ENCODE measurements around the gene TRIM32.
"Not testable (repeated sequence)": the region's sequence is repeated elsewhere in the genome, so short reads cannot be mapped to it uniquely, and the experiment has no call there.

TRIM32 gene

DNA sequence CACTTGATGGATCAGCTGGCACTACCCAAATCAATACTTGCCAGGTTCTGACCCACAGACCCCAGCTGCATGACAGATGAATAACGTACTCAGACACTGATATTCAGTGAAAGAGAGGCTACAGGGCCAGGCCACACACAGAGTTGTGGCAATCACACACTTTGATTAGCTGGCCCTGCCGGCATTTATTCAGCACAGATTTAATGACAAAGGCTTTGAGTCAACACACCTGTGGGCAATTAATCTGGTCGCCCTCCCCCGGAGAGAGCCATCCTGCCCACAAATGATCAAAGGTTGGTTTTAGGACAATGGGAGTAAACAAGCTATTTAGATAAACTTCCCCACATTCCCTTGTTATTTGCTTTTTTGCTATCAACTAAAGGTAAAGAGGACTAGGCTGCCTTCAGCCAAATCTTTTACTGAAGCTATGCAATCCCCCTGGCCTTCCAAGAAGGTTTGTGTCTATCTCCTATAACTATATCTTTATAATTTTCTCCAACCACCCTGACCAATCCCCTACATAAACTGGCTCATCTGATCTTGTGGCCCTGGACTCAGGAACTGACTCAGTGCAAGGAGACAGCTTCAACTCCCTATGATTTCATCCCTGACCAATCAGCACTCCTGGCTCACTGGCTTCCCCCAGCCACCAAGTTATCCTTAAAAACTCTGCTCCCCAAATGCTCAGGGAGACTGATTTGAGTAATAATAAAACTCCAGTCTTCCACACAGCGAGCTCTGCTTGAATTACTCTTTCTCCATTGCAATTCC is 12.7 kb upstream of the TRIM32 start:
- no peak for DNase-seq (ENCODE audit: low read depth, low spot score)

DNA sequence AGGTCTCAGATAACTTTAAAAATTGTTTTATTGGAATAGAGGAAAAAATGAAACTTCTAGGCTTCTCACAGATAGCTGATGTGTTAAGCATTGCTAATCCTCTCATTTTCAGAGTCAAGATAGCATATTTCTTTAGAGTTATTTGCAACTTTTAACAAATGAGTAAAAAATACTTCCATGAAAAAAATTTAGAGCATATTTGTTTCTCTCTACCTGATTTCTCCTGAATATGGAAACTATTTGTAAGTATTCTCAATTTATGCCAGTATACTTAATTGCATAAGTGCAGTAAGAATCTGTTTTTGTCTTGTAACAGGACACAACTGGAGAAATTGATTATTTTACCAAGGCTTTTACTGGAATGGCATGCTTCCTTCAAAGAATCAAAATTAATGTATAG is 3.6 kb upstream of the TRIM32 start:
- no peak for DNase-seq (ENCODE audit: low read depth, low spot score)

DNA sequence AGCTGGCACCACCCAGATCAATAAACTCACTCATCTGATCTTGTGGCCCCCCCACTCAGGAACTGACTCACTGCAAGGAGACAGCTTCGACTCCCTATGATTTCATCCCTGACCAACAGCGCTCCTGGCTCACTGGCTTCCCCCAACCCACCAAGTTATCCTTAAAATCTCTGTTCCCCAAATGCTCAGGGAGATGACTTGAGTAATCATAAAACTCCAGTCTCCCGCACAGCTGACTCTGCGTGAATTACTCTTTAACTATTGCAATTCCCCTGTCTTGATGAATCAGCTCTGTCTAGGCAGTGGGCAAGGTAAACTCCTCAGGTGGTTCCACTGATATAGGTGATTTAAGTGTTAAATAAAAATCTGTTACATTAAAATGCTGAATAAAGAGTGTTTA is 1.9 kb upstream of the TRIM32 start:
- DNase-seq (ENCODE audit: low read depth, low spot score) = no peak

DNA sequence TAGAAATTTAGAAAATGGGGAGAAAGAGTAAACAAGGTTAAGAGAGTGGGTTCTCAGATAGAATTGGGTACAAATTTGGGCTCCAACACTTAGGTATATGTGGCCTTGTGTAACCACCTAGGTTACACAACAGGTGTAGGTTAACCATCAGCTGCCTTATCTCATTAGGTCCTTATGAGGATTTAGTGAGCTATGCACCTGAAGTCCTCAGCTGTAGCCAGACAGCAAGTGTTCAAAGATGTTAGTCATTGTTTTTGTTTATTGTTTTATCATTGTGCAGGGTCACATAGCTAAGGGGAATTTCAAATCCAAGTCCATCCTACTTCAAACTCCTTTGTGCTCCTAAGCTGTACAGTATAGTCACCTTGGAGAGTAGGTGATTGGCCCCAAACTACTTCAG is 970 bp upstream of the TRIM32 start:
- DNase-seq (ENCODE audit: low read depth, low spot score) = no peak

DNA sequence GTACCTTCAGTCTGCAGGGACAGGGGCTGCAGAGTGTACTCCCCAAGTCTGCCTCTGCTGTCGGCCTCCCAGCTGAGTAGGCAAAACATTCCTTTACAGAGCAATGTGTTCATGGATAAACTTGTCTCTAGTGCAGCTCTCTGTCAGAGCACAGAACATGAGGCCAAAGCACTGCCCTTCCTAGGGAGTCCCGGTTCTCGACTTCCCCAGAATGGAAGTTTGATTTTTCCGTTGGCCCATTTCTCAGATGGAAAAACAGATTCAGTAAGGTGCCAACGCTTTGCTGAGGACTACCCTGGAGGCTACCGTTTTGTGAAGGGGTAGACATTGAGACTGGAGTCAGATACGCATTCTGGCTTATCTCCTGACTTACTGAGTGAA is 422 bp upstream of the TRIM32 start:
- no peak for DNase-seq (ENCODE audit: low read depth, low spot score)

DNA sequence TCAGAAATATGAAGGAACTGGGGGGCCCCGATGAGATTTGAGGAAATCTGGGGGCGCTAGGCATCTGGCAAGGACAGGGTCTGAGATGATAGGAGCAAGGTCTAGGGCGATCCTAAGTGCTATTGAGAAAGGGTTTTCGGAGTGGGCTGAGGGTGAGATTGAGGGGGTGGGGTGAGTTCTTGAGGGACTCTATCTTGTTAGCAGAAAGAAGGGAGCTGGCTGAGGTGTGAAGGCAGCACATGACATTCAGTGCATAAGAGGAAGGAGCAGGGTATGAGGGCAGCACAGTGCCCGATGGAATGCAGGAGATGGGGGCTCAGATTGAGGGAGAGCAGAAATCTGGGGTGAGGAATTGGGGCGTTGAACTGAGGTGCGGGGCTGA is 640 bp downstream of the TRIM32 start:
- peak; percentile 15 for DNase-seq (ENCODE audit: low read depth, low spot score)

DNA sequence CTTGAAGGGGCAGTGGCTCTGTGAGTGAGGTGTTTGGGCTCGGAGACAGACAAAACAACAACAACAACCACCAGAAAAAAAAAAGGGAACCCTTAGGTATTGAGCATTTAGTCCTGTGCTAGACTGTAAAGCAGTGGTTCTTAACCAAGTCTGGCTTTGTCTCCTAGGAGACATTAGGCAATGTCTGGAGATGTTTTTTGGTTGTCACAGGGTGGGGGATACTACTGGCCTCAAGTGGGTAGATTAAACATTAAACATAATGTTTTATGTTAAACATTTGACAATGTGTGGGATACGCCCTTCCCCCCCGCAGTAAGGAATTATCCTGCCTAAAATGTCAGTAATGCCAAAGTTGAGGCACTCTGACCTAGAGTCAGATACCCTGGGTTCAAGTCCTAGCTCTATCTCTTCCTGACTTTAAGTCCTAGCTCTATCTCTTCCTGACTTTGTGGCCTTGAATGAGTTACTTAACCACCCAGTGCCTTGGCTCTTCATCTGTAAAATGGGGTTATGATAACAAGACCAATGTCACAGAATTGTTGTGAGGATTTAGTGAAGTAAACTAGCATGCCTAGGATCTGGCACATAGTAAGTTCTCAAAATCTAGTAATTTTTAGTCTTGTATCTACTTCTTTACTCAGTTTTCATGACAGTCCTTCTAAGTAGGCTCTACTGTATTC is 1.8 kb downstream of the TRIM32 start:
- DNase-seq (ENCODE audit: low read depth, low spot score) = no peak

DNA sequence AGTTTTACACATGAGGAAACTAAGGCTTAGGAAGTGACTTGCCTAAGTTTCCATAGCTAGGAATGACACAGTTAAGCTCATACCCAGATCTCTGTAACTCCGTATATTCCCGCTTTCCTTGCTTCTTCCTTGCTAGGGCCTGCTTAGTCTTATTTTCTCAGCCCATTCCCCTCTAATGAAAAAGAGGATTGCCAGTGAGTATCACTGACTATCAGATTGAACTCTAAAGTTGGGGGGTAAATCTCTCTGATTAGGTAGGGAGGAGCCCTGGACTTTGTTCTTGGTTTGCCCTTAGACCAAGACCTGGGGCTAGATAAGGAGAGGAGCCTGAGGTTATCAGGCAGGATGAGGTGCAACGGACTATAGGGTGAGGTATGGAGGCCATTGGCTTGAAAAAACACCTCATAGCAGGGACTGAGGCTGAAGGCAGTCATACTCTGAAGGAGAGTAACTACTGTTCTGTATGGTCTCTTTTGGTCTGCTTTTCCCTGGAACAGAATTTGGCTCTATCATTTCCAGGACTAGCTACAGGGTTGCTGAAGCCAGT is 2.5 kb downstream of the TRIM32 start:
- no peak for DNase-seq (ENCODE audit: low read depth, low spot score)

DNA sequence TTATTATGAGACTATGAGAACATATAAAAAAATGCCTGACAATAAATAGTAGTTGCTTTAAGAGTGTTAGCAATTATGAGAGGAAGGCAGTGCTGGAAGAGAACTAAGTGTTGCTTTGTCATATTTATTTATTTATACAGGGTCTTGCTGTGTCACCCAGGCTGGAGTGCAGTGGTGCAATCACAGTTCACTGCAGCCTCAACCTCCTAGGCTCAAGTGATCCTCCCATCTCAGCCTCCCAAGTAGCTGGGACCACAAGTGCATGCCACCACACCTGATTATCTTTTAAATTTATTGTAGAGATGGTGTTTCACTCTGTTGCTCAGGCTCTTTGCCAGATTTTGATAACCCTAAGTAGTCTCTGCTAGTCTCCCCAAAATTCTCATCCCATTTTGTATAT is 3.7 kb downstream of the TRIM32 start:
- DNase-seq (ENCODE audit: low read depth, low spot score) = not testable (repeated sequence)

DNA sequence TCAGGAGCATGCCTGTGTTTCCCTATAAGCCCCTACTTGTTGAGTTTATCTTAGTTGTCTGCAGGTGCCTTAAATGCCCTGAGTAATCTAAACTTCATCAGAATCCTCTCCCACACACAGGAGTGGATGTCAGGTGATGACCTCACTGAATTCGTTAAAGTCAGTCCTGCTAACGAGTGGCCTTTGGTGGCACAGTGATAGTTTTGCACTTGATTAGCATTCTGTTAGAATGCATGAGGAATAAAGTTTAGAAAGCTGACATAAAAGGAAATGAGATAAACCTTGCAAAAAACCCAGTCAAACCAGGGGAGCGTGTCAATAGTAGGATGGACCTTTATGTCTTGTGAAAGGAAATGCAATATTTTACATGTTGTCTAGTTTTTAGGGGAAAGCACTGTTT is 4.5 kb downstream of the TRIM32 start:
- no peak for DNase-seq (ENCODE audit: low read depth, low spot score)

DNA sequence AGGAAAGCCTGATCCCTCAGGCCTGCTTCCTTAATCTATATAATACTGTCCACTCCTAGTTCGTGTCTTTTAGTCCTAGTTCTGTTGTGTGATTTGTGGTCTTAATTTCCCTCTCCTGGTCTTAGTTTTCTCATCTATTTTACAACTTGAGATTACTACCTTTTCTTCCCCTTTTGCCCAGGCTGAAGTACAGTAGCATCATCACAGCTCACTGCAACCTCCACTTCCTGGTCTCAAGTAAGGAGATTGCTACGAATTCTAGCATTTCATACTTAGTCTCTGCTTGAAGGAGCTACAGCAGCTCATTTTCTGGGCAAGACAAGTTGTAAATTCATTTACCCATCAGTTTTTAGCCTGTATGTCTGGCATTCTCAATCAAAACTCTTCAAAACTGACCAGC is 5.5 kb downstream of the TRIM32 start:
- DNase-seq (ENCODE audit: low read depth, low spot score) = no peak

DNA sequence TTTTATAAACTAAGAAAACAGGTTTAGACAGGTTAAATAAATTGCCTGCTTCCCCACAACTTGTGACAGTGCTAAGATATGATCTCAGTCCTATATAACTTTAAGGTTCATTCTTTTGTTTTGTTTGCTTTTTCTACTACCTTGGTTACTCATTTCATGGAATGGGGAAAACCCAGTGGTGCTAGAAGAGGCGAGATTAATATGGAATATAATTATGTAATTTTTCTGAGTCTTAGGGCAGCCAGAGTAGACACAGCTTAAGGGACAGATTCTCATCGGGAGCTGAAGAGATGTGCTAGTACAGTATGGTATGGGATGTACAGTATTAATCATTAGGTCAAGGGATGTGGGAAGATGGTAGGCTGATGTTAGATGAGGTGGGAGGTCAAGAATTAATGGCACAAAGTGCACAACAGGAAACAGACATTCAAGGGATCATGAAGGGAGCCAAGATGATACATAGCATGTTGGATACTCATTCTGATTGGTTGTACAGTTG is 6.2 kb downstream of the TRIM32 start:
- no peak for DNase-seq (ENCODE audit: low read depth, low spot score)

DNA sequence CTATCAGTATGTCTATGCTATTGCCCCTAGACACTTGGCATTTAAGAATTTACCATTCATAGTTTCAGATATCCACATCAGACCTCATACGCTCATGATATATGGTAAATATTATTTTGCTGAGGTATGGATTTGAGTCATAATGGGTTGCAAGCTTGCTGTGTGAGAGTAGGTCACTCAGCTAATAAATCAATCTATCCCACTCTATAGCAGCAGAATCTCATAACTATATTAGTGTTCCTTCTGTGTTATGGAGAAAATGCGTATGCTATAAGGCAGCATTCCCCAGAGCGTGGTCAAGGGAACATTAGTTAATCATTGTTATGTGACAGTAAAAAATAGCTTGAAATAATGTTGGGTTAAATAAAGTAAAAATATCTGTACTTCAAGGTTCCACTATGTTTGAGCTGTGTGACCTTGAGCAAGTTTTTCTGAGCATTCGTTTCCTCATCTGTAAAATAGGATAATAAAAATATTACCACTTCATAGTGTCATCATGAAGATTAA is 7.7 kb downstream of the TRIM32 start:
- DNase-seq (ENCODE audit: low read depth, low spot score) = no peak

DNA sequence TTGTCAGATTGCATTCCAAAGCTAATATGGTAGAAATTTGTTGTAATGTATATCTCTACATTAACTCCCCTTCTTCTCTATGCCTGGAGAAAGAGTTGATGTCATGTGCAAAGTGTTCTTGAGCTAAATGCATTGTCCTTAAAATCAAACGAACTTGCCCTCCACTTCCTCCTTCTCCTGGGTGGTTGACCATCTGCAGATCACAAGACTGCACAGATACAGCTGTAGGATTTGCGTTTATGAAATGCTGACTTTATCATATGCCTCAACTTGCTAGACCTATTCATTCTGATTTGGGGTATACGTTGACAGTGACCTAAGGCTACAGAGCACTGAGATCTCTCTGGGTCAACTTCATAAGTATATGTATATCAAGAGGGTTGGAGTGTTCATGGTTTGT is 8.3 kb downstream of the TRIM32 start:
- DNase-seq (ENCODE audit: low read depth, low spot score) = no peak

DNA sequence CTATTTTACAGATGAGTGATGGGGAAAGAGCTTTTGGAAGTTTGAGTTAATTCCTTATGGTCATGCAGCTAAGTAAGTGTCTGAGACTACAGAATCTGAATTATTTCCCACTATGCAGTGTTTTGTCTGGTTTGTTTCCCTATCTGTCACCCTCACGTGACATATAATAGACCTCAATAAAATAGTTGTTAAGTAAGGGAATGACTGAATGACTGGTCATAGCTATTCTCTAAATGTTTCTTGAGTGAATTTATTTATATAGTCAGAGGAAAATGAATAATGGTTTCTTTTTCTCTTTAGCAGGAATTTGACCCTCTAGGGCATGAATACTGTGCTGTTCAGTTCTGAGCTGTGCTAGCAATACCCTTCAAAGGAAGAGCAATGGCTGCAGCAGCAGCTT is 10.3 kb downstream of the TRIM32 start:
- no peak for DNase-seq (ENCODE audit: low read depth, low spot score)

DNA sequence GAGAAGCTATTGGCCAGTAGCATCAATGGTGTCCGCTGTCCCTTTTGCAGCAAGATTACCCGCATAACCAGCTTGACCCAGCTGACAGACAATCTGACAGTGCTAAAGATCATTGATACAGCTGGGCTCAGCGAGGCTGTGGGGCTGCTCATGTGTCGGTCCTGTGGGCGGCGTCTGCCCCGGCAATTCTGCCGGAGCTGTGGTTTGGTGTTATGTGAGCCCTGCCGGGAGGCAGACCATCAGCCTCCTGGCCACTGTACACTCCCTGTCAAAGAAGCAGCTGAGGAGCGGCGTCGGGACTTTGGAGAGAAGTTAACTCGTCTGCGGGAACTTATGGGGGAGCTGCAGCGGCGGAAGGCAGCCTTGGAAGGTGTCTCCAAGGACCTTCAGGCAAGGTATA is 10.8 kb downstream of the TRIM32 start:
- DNase-seq (ENCODE audit: low read depth, low spot score) = no peak

DNA sequence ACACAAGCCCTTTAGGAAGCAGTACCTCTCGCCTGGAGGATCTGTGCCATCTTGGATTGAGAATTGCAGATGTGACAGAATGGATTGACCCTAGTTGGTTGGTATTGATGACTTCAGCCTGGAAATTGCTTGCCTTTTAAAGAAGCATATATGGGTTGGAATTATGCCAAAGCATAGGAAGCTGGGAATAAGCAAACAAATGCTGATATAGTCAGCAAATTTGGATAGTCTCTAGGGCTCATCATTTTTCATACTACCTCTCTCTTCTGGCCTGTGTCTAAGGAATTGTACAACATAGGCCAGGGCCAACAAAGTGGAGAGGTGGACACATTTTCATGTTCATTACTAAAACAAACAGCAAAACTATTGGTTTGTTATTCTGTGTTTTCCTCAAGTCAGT is 13.2 kb downstream of the TRIM32 start:
- no peak for DNase-seq (ENCODE audit: low read depth, low spot score)

DNA sequence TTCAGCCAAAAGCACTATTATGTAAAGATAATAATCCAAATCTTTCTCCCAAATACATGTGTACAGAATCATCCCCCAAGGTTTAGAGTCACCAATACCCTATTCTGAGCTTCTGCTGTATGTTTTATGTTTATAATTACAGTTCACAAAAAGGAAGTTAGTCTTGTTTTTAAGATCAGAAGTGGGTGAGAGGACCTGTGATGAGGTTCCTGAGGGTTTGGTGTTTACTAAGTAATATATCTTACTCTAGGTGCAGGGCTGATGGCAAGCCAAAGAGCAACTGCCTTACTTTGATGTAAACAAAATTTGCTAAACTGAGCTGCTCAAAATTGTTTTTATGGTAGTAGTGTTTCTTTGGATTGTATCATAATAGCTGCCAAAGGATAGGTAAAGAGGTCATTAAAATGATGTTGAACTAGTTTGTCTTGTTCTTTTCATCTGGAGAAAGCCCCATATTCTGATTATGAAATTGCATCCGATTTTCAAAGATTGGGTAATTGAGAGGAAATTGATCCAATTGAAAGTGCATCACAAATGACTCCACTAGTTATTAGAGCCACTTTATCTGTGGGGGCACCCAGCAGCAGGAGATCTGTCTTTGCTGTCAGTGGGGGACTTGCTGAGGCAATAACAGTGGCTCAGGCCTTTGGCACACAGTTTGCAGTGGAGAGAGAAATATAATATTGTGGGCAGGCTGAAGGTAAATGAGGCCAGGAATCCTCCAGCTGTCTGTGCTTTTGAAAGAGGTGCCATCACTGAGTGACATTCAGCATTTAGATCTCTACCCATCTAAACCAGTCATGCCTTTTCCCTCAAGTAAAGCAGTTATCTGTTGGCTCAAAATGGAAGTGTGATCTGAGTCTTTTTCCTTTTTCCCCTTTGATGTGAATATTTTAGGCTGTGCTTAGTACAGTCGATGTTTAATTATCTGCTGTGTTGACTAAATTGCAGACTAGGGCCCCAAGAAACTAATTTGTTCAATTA is 14.1 kb downstream of the TRIM32 start:
- no peak for DNase-seq (ENCODE audit: low read depth, low spot score)

DNA sequence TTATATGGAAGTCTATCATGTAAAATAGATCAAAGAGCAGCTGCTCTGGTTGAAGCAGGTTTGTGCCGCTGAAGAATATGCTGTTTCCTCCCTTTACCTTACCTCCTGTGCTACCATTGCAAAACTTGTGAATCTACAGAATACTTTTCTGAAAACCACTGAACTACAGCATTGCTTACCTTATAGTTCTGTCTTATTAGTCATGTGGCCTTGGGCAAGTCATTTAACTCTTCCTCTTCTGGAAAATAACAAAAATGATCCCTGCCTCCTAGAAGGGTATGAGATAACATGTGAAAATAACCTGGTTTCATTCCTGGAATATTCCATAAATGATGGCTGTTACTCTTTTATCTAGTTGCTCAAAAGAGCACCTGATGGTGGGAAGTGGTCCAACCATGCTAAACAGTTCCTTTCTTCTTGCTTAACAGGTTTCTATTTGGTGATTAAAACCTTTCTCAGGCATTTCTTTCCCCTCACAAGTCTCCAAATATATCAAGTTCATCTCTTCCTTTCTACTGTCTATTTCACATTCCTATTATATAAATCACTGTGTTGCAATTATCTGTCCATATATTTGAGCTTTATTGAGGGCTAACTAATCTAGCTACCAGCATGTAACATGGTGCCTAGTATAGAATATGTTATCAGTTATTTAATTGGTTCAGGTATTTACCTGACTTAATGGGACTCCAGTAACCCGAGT is 15.0 kb downstream of the TRIM32 start:
- DNase-seq (ENCODE audit: low read depth, low spot score) = no peak

DNA sequence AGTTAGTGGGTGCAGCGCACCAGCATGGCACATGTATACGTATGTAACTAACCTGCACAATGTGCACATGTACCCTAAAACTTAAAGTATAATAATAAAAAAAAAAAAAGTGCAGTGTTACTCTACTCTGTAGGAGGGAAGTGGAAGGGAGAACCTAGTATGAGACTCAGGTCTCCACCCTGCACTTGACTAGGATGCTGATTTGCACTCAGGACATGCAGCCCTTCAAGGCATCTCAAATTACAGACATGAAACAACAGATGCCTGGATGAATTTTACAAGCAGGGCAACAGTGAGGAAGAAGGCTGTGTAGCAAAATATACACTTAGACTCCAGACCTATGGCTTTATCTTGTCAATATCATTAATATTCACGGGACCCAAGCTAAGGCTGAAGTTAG is 16.5 kb downstream of the TRIM32 start:
- DNase-seq (ENCODE audit: low read depth, low spot score) = no peak

DNA sequence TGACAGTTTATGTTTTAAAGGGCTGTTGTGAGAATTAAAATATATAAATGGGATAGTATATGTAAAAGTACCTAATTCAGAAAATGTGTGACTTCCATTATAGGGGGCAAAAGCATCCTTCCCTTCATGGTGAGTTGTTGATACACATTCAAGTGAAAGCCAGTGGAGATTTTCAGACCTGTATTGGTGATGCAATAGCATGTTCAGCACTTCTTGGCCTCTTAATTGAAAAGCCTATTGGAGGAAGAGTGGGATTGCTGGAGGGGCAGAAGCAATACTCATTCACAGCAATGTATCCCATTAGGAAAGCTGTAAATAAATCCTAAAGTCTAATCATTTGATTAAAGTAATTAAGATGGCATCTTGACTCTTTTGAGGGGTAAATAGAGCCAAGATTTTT is 17.4 kb downstream of the TRIM32 start:
- DNase-seq (ENCODE audit: low read depth, low spot score) = no peak

All from ELF-1 (cell line).